ENCODE measurements around the gene SIRPB2. TPM values are rescaled to one million over a fixed set of nuclear protein-coding genes. Genes with fewer than 3 reads are reported as not detected.

SIRPB2 gene
- total and polyA plus RNA-seq, 3 experiments from 2014 or later: not detected

- ChIA-PET CTCF (interaction anchor here (0.7 to 5.3 kb wide), 7 partner anchors 9 to 122 kb away, joined by 3 to 27 read pairs (median 3); partner anchors contain the start of gene NSFL1C), POLR2A (interaction anchor here (0.6 kb wide), 1 partner anchor 59 kb away, joined by 6 read pairs; no protein-coding TSS in a partner anchor)
- peaks cover 0 to 3% (median 0%) of the 10 kb centered on the region in 3 donors for H3K36me3 Mint-ChIP-seq
- H3K4me3 Mint-ChIP-seq: peak overlapping the region in 4 of 7 donors; percentile 7 to 34 (median 16)
- no peak overlapping the region for H3K27ac ChIP-seq (ENCODE audit: low read depth, low read length)
- H3K27ac Mint-ChIP-seq: peak overlapping the region in 4 of 8 donors; percentile 35 to 66 (median 56)
- no peaks in the 10 kb centered on the region for H3K27me3 ChIP-seq (ENCODE audit: insufficient read depth, low read length, poor library complexity, severe bottlenecking)
- H3K27me3 Mint-ChIP-seq: peaks cover 14 to 16% of the 10 kb centered on the region in 2 donors
- no peaks in the 10 kb centered on the region for H3K36me3 ChIP-seq (ENCODE audit: insufficient read depth, low read length)
- peak; percentile 41 to 78 (median 60) for DNase-seq
- H3K4me1 ChIP-seq (ENCODE audit: insufficient read depth, low read length): peaks cover 12% of the 10 kb centered on the region
- no peaks in the 10 kb centered on the region for H3K9me3 ChIP-seq (ENCODE audit: low read length)
- H3K9me3 Mint-ChIP-seq: no peaks in the 10 kb centered on the region
- peaks cover 18 to 24% (median 24%) of the 10 kb centered on the region in 3 donors for H3K4me1 Mint-ChIP-seq
- H3K4me3 ChIP-seq (ENCODE audit: low read length): no peak overlapping the region
Measured at GRCh38 chr20:1434571-1435336, 56.5 kb downstream of the SIRPB2 start.

- Mint-ChIP-seq H3K36me3 (no peaks in the 10 kb centered on the region), H3K27me3 (peaks cover 18 to 31% of the 10 kb centered on the region in 2 donors), H3K9me3 (no peaks in the 10 kb centered on the region), H3K4me1 (peaks cover 15 to 20% (median 19%) of the 10 kb centered on the region in 3 donors), H3K4me3 (no peak overlapping the region), H3K27ac (no peak overlapping the region)
- H3K9me3 ChIP-seq (ENCODE audit: low read length): no peaks in the 10 kb centered on the region
- H3K27me3 ChIP-seq (ENCODE audit: insufficient read depth, low read length, poor library complexity, severe bottlenecking): no peaks in the 10 kb centered on the region
- H3K4me3 ChIP-seq (ENCODE audit: low read length): no peak overlapping the region
- peaks cover 12% of the 10 kb centered on the region for H3K4me1 ChIP-seq (ENCODE audit: insufficient read depth, low read length)
- H3K36me3 ChIP-seq (ENCODE audit: insufficient read depth, low read length): no peaks in the 10 kb centered on the region
- CTCF ChIA-PET: no interaction called here
- no peak for DNase-seq
- no peak overlapping the region for H3K27ac ChIP-seq (ENCODE audit: low read depth, low read length)
- POLR2A ChIA-PET: no interaction called here
Measured at GRCh38 chr20:1431158-1431557, 60.1 kb downstream of the SIRPB2 start.

- Mint-ChIP-seq H3K4me3 (no peak overlapping the region), H3K27ac (no peak overlapping the region), H3K27me3 (peaks cover 28 to 40% of the 10 kb centered on the region in 2 donors), H3K4me1 (peaks cover 10 to 16% (median 13%) of the 10 kb centered on the region in 3 donors), H3K36me3 (no peaks in the 10 kb centered on the region), H3K9me3 (no peaks in the 10 kb centered on the region)
- no peaks in the 10 kb centered on the region for H3K9me3 ChIP-seq (ENCODE audit: low read length)
- H3K27ac ChIP-seq (ENCODE audit: low read depth, low read length): no peak overlapping the region
- no peaks in the 10 kb centered on the region for H3K27me3 ChIP-seq (ENCODE audit: insufficient read depth, low read length, poor library complexity, severe bottlenecking)
- no peaks in the 10 kb centered on the region for H3K36me3 ChIP-seq (ENCODE audit: insufficient read depth, low read length)
- DNase-seq: no peak
- CTCF ChIA-PET: no interaction called here
- peaks cover 7% of the 10 kb centered on the region for H3K4me1 ChIP-seq (ENCODE audit: insufficient read depth, low read length)
- POLR2A ChIA-PET: no interaction called here
- no peak overlapping the region for H3K4me3 ChIP-seq (ENCODE audit: low read length)
Measured at GRCh38 chr20:1430004-1430451, 61.2 kb downstream of the SIRPB2 start.

- peaks cover 28 to 40% of the 10 kb centered on the region in 2 donors for H3K27me3 Mint-ChIP-seq
- H3K36me3 Mint-ChIP-seq: no peaks in the 10 kb centered on the region
- CTCF ChIA-PET: no interaction called here
- Histone ChIP-seq H3K9me3 (ENCODE audit: low read length) (no peaks in the 10 kb centered on the region), H3K27ac (ENCODE audit: low read depth, low read length) (no peak overlapping the region), H3K4me1 (ENCODE audit: insufficient read depth, low read length) (no peaks in the 10 kb centered on the region), H3K4me3 (ENCODE audit: low read length) (no peak overlapping the region), H3K27me3 (ENCODE audit: insufficient read depth, low read length, poor library complexity, severe bottlenecking) (no peaks in the 10 kb centered on the region), H3K36me3 (ENCODE audit: insufficient read depth, low read length) (no peaks in the 10 kb centered on the region)
- H3K9me3 Mint-ChIP-seq: no peaks in the 10 kb centered on the region
- peaks cover 2 to 8% (median 5%) of the 10 kb centered on the region in 3 donors for H3K4me1 Mint-ChIP-seq
- POLR2A ChIA-PET: no interaction called here
- H3K27ac Mint-ChIP-seq: no peak overlapping the region
- no peak for DNase-seq
- no peak overlapping the region for H3K4me3 Mint-ChIP-seq
Measured at GRCh38 chr20:1429143-1429728, 62.0 kb downstream of the SIRPB2 start.

- Mint-ChIP-seq H3K4me3 (no peak overlapping the region), H3K36me3 (peaks cover 0 to 5% (median 2%) of the 10 kb centered on the region in 3 donors), H3K4me1 (peaks cover 0 to 5% (median 1%) of the 10 kb centered on the region in 3 donors), H3K27ac (no peak overlapping the region), H3K27me3 (peaks cover 29 to 36% of the 10 kb centered on the region in 2 donors), H3K9me3 (peaks cover 0 to 4% (median 0%) of the 10 kb centered on the region in 5 donors)
- Histone ChIP-seq H3K4me1 (ENCODE audit: insufficient read depth, low read length) (peaks cover 4% of the 10 kb centered on the region), H3K27me3 (ENCODE audit: insufficient read depth, low read length, poor library complexity, severe bottlenecking) (no peaks in the 10 kb centered on the region), H3K36me3 (ENCODE audit: insufficient read depth, low read length) (no peaks in the 10 kb centered on the region), H3K9me3 (ENCODE audit: low read length) (no peaks in the 10 kb centered on the region), H3K4me3 (ENCODE audit: low read length) (no peak overlapping the region), H3K27ac (ENCODE audit: low read depth, low read length) (no peak overlapping the region)
- ChIA-PET POLR2A (no interaction called here), CTCF (interaction anchor here (1.5 kb wide), 1 partner anchor 10 kb away, joined by 4 read pairs; no protein-coding TSS in a partner anchor)
- DNase-seq: no peak
Measured at GRCh38 chr20:1427457-1428054, 63.7 kb downstream of the SIRPB2 start.

- Histone ChIP-seq H3K27ac (ENCODE audit: low read depth, low read length) (no peak overlapping the region), H3K9me3 (ENCODE audit: low read length) (no peaks in the 10 kb centered on the region), H3K4me1 (ENCODE audit: insufficient read depth, low read length) (peaks cover 4% of the 10 kb centered on the region), H3K4me3 (ENCODE audit: low read length) (no peak overlapping the region), H3K27me3 (ENCODE audit: insufficient read depth, low read length, poor library complexity, severe bottlenecking) (no peaks in the 10 kb centered on the region), H3K36me3 (ENCODE audit: insufficient read depth, low read length) (no peaks in the 10 kb centered on the region)
- peaks cover 0 to 12% (median 2%) of the 10 kb centered on the region in 3 donors for H3K36me3 Mint-ChIP-seq
- DNase-seq: no peak
- peaks cover 0 to 10% (median 5%) of the 10 kb centered on the region in 5 donors for H3K9me3 Mint-ChIP-seq
- H3K4me3 Mint-ChIP-seq: no peak overlapping the region
- POLR2A ChIA-PET: no interaction called here
- CTCF ChIA-PET: interaction anchor here (0.6 to 1.5 kb wide), 2 partner anchors 9 to 77 kb away, joined by 3 read pairs; no protein-coding TSS in a partner anchor
- H3K27ac Mint-ChIP-seq: no peak overlapping the region
- peaks cover 0 to 5% (median 0%) of the 10 kb centered on the region in 3 donors for H3K4me1 Mint-ChIP-seq
- H3K27me3 Mint-ChIP-seq: peaks cover 23 to 38% of the 10 kb centered on the region in 2 donors
Measured at GRCh38 chr20:1426231-1426849, 64.9 kb downstream of the SIRPB2 start.
